Endometrial microvascular endothelial cells (primary cell): ENCODE measurements around the gene RGS9BP. TPM values are rescaled to one million over a fixed set of nuclear protein-coding genes. Genes with fewer than 3 reads are reported as not detected.
"Not testable (repeated sequence)": the region's sequence is repeated elsewhere in the genome, so short reads cannot be mapped to it uniquely, and the experiment has no call there.

Experiments used
- in situ Hi-C: cut with HindIII; loops from 2 replicates; pipeline ENCODE4 v1.10.0; 2017; ENCODE audit warnings: low sequenced_read_pairs, low pct_unique_long_range_greater_than_20kb; ENCODE audit errors: inconsistent ontology term
- total RNA-seq: library from RNA; depleted of rRNA; stranded (reverse); fragments of >200 nt; gene quantifications from one replicate; pipeline ENCODE4 v1.2.3, GENCODE V29; 2015; ENCODE audit errors: inconsistent ontology term

RGS9BP gene
- not detected for total RNA-seq

GRCh38 chr19:32675720-32676185 lies at the start of gene RGS9BP:
TSS of gene RGS9BP (plus strand) at chr19:32675848. CDS start at chr19:32676264, 416 bp downstream.
- in situ Hi-C loops, result no loop called here

- in situ Hi-C loops, result no loop called here
These were observed 48.7 kb upstream of the RGS9BP start for GRCh38 chr19:32626969-32627368.

GRCh38 chr19:32627714-32628270 lies 47.9 kb upstream of the RGS9BP start:
- in situ Hi-C loops, result no loop called here

- in situ Hi-C loops, result no loop called here
These were observed 45.3 kb upstream of the RGS9BP start for GRCh38 chr19:32630338-32630737.

- in situ Hi-C loops, result no loop called here
These were observed 44.3 kb upstream of the RGS9BP start for GRCh38 chr19:32631381-32631780.

- in situ Hi-C loops, result no loop called here
These were observed 38.2 kb upstream of the RGS9BP start for GRCh38 chr19:32637480-32637879.

GRCh38 chr19:32638625-32639024 lies 37.0 kb upstream of the RGS9BP start:
- in situ Hi-C loops, result no loop called here

GRCh38 chr19:32642771-32643170 lies 32.9 kb upstream of the RGS9BP start:
- in situ Hi-C loops, result no loop called here

- in situ Hi-C loops, result no loop called here
These were observed 29.1 kb upstream of the RGS9BP start for GRCh38 chr19:32646556-32646955.

GRCh38 chr19:32647361-32647760 lies 28.3 kb upstream of the RGS9BP start:
- in situ Hi-C loops, result no loop called here

GRCh38 chr19:32649751-32650150 lies 25.9 kb upstream of the RGS9BP start:
- in situ Hi-C loops, result no loop called here

GRCh38 chr19:32650671-32651070 lies 25.0 kb upstream of the RGS9BP start:
- in situ Hi-C loops, result no loop called here

GRCh38 chr19:32651729-32652140 lies 23.9 kb upstream of the RGS9BP start:
- in situ Hi-C loops, result no loop called here

- in situ Hi-C loops, result not testable (repeated sequence)
These were observed 23.3 kb upstream of the RGS9BP start for GRCh38 chr19:32652331-32652730.

- in situ Hi-C loops, result no loop called here
These were observed 22.6 kb upstream of the RGS9BP start for GRCh38 chr19:32652894-32653598.

GRCh38 chr19:32653599-32653915 lies 22.1 kb upstream of the RGS9BP start:
- in situ Hi-C loops, result no loop called here

- in situ Hi-C loops, result not testable (repeated sequence)
These were observed 19.3 kb upstream of the RGS9BP start for GRCh38 chr19:32656379-32656778.

- in situ Hi-C loops, result no loop called here
These were observed 17.6 kb upstream of the RGS9BP start for GRCh38 chr19:32658075-32658474.

GRCh38 chr19:32658527-32658926 lies 17.1 kb upstream of the RGS9BP start:
- in situ Hi-C loops, result no loop called here

- in situ Hi-C loops, result no loop called here
These were observed 14.3 kb upstream of the RGS9BP start for GRCh38 chr19:32661318-32661717.

GRCh38 chr19:32662186-32662585 lies 13.5 kb upstream of the RGS9BP start:
- in situ Hi-C loops, result no loop called here
